IMR-90 (cell line): ENCODE results near the gene GZF1. TPM values are rescaled to one million over a fixed set of nuclear protein-coding genes. Genes with fewer than 3 reads are reported as not detected.

Experiments used
- NFE2L2 ChIP-seq: fragments of 150-350 bp; IDR thresholded peaks from 2 replicates; pipeline ENCODE4 v1.6.1; 2016; ENCODE audit warnings: low read depth, mild to moderate bottlenecking, low read length
- SMC3 ChIP-seq: fragments of 150-350 bp; IDR thresholded peaks from 2 replicates; pipeline ENCODE4 v1.6.1; 2016; ENCODE audit warnings: low read depth, mild to moderate bottlenecking, antibody characterized with exemption, low read length, moderate library complexity
- polyA plus RNA-seq, 3 experiments: library from polyadenylated mRNA; depleted of rRNA; stranded (reverse); fragments of >200 nt; gene quantifications; 2 replicates each; pipeline ENCODE4 v1.2.3, GENCODE V29; 2012; ENCODE audit warnings: low replicate concordance in 1 of 3
- total RNA-seq: library from RNA; depleted of rRNA; stranded (reverse); fragments of >200 nt; gene quantifications from 2 replicates; pipeline ENCODE4 v1.2.3, GENCODE V29; 2012

The GZF1 gene
- total and polyA plus RNA-seq, 2 of the 4 experiments (the other 2 are of a cell fraction), result 23.7 to 24.7 TPM

- no peak for TF ChIP-seq NFE2L2
- no peak for TF ChIP-seq SMC3
These were observed 11.6 kb upstream of the GZF1 start, which contains the start of gene NXT1 (continued) for GRCh38 chr20:23350196-23350903.
